Left renal pelvis (tissue), 4 donors: Measurements from ENCODE around the gene KCND3. TPM values are rescaled to one million over a fixed set of nuclear protein-coding genes. Genes with fewer than 3 reads are reported as not detected.
A peak's percentile ranks its signal among the peaks of the same experiment; 100 is the strongest.

Source experiments
- DNase-seq, 4 donors: peaks; one replicate each; pipeline ENCODE4 v3.0.0-alpha.2; 2013; ENCODE audit warnings: low read depth in 4 of 4, low spot score in 3 of 4
- polyA plus RNA-seq, 4 donors: library from polyadenylated mRNA; unstranded; fragments of 120-200 nt; gene quantifications; one replicate each; pipeline ENCODE4 v1.2.1, GENCODE V29; 2013; ENCODE audit not compliant: insufficient read length in 4 of 4

Gene KCND3
- polyA plus RNA-seq, 4 donors, result 1.4 to 3.5 (median 1.9) TPM

DNA sequence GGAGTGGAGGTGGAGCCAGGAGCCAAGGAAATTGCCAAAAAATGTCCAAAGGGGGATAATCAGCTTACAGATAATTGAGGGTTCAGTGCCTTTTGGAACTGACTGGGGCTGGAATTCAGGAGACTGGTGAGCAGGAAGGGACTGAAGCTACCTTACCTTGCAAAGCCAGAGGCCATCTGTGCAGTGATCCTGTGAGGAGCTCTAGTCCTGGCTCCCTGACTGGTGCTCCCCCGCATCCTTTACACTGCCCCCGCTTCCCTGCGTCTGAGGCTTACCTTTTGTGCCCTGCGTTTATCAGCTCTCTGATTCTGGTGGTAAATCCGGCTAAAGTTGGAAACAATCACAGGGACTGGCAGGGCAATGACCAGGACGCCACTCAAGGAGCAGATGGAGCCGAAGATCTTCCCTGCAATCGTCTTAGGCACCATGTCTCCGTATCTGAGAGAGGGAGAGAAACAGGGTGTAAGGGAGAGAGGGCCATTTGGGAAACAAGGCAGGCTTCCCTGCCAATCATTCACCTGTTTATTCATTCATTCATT, 202.7 kb downstream of the KCND3 start:
- no peak for DNase-seq

DNA sequence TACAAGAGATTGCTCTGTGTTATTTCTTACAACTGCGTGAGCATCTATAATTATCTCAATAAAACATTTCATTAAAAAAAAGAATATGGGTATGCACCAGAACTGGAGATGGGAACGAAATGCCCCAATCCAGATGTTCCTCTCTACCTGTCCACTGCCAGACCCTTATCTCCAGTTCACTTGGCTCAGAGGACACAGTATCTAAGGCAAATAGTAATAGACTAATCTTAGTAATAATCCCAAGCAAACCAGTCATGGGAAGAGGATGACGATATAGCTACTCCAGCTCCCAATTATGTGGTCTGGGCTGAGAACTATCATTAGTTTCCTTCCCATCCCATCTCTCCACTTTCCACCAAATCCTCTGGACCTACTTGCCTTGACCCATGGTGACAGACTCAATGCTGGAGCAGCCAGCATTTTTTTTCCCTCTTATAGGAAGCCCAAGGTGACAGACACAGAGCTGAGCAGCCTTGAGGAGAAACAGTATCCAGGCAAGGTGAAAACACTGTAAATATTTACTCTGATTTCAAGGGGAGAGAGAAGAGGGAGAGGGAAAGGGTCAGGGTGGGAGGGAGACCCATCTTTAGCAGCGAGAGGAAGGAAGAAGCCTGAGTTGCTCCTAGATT, 205.1 kb downstream of the KCND3 start:
- no peak for DNase-seq

DNA sequence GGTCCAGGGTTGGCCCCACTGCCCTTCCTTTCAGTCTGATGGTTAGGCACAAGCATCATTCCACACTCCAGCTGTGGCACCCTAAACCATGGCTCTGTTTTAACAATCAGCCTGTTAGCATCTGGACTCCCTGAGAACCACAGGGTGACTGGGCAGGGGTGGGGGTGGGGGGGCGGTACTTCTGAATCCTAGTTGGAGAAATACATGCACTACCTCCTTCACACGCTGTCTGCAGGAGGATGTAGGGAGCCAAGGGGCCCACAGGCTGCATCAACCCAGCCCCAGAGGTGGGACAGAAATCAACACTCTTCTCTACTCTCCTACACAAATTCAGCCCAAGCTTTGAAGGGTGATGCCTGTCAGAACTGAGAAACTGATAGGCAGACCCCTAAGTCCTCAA, 209.9 kb downstream of the KCND3 start:
- no peak for DNase-seq

- no peak for DNase-seq
Observed at GRCh38 chr1:111778541-111779051, 210.9 kb downstream of the KCND3 start.

GRCh38 chr1:111778066-111778465, 211.4 kb downstream of the KCND3 start:
- DNase-seq, result no peak

DNA sequence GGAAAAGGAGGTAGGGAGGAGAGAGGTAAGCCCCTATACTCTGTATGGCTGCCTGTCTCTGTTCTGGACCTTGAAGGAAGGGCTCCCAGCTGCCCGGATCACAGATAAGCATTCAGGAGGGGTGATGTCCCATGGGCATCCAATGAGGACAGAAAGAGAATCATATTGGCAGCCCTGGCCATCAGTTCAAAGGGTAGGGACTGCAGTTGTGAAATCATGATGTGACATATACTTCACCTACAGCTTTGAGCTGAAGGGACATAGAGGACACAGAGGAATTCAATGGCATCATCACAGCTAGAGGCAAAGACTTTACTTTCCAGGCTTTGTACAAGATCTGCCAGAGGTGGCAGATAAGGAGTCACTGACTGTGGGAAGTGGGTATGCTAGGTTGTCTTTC, 212.2 kb downstream of the KCND3 start:
- no peak for DNase-seq

DNA sequence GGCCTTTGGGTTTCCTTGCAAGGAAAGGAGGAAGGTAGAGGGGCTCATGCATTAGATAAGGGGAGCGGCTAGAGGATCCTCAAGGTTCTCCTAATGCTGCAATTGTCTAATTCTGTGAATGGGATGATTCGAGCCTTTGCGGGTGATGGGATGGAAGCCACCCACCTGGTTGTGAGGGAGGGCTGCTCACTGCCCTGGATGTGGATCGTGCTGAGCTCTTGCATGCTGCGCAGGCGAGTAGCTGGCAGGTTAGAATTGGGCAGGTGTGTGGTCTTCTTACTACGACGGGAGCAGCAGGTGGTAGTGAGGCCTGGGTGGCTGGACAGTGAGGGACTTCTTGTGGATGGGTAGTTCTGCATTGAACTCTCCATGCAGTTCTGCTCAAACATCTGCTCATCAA, 212.6 kb downstream of the KCND3 start:
- no peak for DNase-seq

GRCh38 chr1:111776391-111776790, 213.1 kb downstream of the KCND3 start:
- no peak for DNase-seq

DNA sequence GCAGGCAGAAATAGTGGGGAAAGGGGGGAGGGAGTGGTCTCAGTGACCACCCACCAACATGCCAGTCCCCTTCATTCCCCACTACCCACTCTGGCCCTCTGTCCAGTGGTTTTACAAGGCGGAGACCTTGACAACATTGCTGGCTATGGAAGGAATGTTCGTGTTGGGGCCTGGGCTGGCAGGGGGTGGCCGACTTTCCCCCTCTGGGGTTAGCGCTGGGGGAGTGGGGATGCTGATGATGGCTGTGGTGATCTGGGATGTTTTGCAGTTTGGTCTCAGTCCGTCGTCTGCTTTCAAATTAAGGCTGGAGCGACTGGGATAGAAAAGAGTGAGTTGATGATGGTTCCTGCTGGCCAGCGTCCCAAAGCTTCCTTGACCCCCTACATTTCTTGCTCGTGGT, 213.5 kb downstream of the KCND3 start:
- DNase-seq, result no peak

DNA sequence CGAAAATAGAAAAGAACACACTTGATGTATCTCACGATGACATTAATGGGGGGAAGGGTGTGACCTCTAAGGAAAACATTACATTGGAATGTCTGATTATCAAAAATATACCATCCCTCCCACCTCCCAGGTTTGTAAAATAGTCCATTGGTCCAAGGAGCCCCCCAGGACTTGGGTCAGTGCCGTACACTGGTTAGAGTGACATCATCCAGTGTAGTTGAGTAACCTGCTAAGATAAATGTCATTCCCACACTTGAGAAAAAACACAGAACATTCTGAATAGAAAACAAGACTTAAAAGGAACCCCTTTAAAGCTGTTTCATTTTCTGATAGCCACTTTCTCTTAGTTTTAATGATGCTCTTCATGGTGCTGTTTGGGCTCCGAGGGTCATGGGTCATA, 218.6 kb downstream of the KCND3 start:
- no peak for DNase-seq

- DNase-seq, result peak in 3 of 4 donors; percentile 32 to 58 (median 46)
Observed at GRCh38 chr1:111769517-111770146, 219.8 kb downstream of the KCND3 start.

DNA sequence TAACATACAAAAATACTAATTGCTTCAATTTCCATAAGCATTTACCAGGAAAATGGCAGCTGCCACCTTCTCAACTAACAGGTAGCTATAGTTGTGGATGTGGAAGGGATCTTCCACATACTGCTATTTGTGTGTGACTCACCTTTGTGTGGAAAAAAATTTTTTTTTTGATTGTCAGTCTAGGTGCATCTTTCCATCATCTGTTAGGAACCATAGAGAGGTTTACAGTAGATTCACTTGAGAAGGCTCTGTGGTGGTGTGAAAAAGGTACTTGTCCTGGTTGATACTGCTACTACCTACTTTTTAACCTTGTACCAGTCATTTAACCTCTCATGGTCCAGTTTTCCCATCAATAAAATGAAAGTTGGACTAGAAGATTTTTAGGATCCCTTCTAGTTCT, 220.8 kb downstream of the KCND3 start:
- DNase-seq, result no peak

DNA sequence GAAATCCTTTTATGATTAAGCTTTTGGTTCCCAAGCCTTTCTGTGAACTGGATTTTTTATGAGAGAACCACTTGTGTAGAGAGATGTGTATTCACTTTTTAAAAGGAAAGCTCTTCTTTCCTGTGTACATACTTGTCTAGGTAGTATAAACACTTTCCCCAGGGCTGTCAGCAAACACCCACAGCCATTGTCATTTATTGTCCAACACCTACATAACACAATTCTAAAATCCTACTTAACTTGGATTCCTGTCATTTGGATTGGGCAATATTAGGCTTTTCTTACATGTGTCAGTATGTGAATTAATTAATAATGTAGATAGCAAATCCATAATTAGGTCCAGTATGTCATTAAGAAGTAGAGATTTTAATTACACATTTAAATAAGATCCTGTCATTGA, 221.4 kb downstream of the KCND3 start:
- no peak for DNase-seq

DNA sequence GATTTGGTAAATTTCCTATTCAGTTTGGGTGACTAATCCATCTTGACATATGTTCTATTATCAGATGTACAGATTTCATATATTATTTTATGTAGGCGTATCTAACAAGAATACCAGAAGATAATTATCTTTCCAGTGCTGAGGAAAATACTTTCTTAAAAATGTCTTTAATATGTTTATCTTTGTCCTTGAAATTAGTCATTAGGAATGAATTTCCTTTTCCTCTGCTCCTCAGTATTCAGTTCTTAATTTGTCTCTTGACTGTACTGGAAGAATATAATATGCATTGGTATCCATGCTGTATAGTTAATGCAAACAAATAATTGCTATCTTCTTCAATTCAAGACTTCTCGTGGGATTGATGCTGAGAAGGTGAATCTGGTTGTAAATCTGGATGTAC, 227.1 kb downstream of the KCND3 start:
- DNase-seq, result no peak

GRCh38 chr1:111761717-111762116, 227.8 kb downstream of the KCND3 start:
- no peak for DNase-seq

GRCh38 chr1:111758373-111758772, 231.1 kb downstream of the KCND3 start:
- no peak for DNase-seq

- no peak for DNase-seq
Observed at GRCh38 chr1:111756124-111756513, 233.3 kb downstream of the KCND3 start.

GRCh38 chr1:111755331-111756123, 233.9 kb downstream of the KCND3 start, which contains the start of gene DDX20:
DDX20 (plus strand) TSS chr1:111755901; CDS start chr1:111755925, 24 bp downstream.
- DNase-seq, result peak; percentile 91 to 96 (median 94)

GRCh38 chr1:111754984-111755330, 234.5 kb downstream of the KCND3 start:
- no peak for DNase-seq

DNA sequence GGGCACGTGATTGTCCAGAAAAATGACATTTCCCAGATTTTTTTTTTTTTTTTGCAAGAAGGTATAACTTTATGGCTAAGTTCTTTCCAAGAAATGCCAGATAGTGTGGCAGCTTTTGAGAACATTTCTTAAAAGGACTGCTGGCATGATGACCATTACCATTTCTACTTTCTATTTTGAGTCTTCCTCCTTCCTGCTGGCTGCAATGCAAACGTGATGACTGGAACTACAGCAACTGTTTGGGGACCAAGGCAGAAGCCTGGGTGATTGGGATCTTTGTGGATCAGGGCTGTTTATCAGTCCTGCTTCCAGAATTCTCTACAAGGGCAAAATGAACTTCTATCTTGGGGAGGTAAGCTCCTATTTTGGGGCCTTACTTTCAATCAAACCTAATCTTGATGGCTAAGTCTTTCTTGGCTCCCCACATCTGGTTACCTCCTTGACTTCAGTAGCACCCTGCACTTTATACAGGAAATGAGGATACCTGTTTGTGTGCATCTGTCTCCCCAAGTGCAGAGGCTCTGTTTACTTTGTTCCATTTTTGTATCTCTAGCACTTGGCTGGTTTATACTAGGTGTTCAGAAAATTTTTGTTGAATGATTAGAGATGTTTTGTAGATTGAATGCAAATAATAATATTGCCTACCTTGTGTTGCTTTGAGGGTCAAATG, 237.4 kb downstream of the KCND3 start:
- no peak for DNase-seq

GRCh38 chr1:111750856-111751255, 238.6 kb downstream of the KCND3 start:
- no peak for DNase-seq
